GM21723 (cell line): Measurements from ENCODE around the gene PFKFB2.

Source experiments
- ATAC-seq: cut with Tn5 transposase; IDR thresholded peaks from one replicate; pipeline ENCODE4 v1.9.1; 2021; ENCODE audit warnings: mild to moderate bottlenecking, moderate library complexity; ENCODE audit not compliant: unreplicated experiment

PFKFB2 gene

GRCh38 chr1:207021876-207022596 lies 31.0 kb upstream of the PFKFB2 start:
- no peak for ATAC-seq

- ATAC-seq = no peak
Observed at GRCh38 chr1:207022996-207023679, 29.9 kb upstream of the PFKFB2 start.

DNA sequence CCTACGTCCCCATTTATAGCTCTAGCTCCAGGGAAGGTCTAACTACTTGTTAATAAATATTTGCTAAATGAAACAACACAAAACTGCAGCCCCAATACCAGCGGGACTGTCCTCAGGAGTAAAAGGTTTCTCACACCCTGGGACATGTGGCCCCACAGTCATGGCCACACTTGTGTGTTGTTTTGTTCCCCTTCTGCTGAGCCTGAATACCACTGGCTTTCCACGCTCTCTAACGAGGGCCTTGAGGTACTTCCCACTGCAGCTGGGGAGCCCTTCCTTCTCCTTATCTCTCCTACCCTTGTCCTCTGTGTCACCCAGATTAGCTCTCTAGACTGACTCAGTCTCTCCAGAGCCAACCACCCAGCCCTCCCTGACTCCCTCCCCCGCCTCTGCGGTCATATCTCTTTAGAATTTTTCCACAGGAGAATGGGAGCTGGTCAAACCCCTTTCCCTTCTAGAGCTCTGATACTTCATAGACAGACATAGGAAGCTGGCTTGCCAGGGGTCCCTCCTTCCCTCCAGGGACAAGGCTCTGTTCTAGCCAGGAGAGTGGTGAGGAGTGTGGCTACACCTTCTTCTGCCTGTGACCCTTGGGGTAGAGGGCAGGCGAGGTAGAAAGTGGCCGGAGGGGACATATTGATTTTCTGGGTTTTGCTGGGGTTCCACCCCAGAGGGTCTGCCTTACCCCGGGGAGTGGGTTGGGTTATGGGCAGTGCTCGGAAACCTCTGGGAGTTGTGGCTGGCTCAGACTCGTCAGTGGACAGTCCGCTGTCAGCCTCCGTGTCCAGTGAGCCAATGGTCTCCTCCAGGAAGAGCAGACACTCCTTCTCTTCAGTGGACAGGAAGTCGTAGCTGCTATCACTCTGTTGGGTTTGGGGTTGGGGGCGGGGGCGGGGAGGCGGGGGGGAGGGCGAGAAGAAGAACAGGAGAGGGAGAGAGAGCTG lies 28.6 kb upstream of the PFKFB2 start:
- no peak for ATAC-seq

DNA sequence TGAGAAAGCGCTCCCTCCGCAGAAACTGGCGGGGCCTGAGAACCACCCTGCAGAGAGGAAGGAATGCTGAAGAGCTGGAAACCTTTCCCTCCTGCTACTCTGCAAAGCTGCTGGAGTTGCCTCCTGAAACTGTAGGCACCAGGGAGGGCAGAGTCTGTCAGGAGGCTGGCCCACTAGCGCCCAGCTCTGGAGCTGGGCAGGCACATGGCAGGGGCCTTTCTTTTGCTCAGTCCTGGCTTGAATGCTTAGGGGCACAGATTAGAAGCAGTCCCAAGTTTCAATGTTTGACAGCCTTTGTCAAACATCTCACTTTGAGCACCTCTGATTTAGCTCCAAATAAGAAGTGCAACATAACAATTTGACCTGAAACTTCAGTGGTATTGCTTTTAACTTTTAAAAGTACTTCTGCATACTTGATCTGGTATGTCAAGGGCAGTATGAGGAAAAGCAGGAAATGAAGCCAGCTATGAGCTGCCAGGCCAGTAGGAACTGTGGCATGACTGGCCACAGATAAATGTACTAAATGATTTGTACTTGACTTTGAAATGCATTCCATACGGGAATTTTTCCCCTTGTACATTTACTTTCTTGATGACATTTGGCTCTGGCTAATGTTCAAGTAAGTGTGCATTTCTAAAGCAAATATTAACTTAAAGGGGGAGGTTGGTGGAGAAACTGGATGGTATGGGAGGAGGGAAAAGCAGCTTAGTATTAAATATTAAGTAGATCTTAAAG lies 27.8 kb upstream of the PFKFB2 start:
- no peak for ATAC-seq

DNA sequence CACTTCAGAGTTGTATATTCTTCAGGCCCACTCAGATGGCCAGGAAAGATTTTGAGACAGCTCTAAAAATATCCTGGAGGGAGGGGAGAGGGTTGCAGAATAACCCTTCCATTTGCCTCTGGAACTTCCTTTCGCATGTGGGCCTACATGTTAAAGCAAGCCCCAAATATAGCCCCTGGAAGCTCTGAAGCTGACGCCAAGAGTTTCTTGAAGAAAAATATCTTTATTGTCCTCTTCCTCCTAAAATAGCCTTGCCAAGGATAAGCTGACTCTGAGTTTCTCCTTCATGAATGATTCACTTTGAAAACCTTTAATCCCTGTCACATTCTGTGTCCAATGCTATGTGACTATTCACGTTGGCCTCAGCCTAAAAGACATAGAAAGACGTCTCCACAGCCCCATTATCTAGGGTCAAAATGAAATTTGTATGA lies 27.0 kb upstream of the PFKFB2 start:
- ATAC-seq = no peak

DNA sequence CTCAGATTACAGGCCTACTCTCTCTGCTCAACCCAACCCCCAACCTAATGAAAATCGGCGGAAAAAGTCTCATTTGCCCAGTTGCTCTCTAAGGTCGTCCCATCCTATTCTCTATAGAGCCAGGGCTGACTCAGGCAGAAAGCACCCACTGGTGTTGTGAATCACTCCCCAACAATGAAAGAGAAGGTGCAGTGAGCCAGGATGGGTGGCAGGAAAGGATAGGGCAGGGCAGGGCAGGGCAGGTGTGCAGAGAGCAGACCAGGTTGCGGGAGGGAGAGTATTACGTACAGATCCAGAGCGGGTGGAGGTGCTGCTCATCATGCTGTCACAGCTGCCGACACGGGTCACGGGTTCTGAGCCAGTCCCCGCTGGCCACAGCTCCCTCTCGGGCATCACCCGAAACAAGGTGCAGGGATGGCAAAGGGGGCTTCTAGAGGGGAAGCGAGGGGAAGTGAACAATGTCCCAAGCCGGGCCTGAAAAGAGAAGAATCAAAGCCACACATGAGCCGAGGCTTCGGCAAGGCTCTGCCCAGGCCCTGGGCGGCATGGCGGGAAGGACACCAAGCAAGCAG lies 25.8 kb upstream of the PFKFB2 start:
- ATAC-seq = no peak

GRCh38 chr1:207027921-207028320 lies 25.2 kb upstream of the PFKFB2 start:
- ATAC-seq = no peak

GRCh38 chr1:207028884-207029650 lies 24.0 kb upstream of the PFKFB2 start:
- no peak for ATAC-seq

DNA sequence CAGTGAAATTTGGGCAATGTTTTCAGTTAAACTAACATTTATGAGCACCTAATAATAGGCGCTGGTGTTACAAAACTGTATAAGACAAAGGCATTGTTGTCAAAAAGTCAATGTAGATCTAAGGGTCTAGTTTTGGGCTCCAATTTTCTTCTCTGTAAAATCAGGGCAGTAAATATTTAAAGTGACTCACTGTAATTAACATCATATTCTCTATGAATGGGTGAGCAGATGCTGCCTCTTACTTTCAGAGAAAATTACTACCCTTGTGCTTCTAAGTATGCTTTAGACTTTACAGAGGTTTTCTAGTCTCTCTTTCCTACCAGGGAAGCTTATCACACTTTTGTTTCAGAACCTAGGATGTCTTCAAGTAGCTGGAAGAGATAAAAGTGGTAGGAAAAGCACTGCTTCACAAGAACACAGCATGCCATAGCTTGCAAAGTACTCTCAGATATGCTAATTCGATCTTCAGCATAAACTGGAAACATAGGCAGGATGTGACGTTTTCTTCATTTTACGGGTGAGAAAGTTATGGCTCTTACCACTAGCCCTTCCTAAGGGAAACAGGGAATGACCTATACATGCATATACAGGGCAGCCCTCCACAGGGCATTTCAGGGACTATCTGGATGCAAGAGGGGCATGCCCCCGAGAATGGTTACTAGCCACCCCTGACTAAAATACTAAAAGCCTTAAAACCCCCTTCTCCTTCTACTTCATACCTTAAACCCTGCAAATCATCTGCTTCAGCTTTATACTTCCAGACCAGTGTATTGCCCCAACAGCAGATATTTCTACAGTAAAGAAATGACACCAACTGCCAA lies 23.2 kb upstream of the PFKFB2 start:
- ATAC-seq = no peak

- ATAC-seq = no peak
Observed at GRCh38 chr1:207030522-207031009, 22.5 kb upstream of the PFKFB2 start.

- no peak for ATAC-seq
Observed at GRCh38 chr1:207031016-207031415, 22.1 kb upstream of the PFKFB2 start.

DNA sequence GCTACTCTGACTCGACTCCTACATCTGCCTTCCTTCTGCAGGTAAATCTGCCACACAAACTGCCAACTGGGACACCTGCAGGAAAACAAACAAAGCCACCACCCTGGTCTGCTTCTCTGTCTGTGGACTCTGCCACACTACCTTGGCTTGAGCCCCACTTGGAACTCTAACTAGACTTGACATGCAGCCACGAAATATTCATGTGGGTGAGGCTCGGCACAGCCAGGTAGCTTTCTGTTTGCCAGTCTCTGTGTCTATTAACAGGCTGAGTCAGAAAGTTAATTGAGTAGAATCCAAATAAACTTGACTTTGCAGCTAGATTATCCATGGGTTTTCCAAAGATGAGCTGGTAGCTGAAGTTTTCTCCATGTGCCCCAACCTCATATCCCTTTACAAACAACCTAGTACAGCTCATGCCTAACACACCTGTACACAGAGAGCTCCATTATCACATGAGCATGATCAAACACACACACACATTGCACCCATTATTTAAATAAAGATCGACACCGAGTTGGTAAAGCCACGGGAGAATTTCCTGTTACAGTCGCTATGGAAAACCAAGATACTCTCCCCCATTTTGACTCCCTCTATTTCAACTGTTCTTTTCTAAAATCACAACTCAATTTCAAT lies 21.3 kb upstream of the PFKFB2 start:
- no peak for ATAC-seq

DNA sequence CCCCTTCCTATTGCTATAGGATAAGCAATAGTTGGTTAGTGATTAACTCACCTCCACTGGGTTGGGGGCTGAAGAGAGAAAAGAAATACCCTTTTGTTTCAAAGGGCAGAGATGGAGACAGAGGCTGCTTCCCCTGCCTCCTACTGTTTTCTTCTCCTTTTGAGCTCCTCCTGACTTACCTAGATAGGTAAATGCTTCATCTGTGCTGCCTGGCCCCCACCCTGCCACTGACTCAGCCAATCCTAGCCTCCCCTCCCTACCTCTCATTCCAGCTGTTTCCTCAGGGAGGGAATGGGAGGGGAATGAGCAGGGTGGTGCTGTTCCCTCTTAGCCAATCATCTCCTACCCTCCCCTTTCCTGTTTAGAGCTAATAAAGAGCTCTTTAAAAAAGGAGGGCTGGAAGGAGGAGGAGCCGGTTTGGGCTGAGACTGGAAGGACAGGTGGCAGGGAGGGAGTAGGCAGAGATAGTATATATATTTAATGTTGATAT lies 20.5 kb upstream of the PFKFB2 start, which contains the start of gene C1orf116:
Gene C1orf116, minus strand, starts transcription at position 229 of the 490 bp plus-strand sequence. CDS start 5,158 bp downstream, outside the sequence.
- no peak for ATAC-seq

GRCh38 chr1:207033302-207033701 lies 19.8 kb upstream of the PFKFB2 start:
- no peak for ATAC-seq

DNA sequence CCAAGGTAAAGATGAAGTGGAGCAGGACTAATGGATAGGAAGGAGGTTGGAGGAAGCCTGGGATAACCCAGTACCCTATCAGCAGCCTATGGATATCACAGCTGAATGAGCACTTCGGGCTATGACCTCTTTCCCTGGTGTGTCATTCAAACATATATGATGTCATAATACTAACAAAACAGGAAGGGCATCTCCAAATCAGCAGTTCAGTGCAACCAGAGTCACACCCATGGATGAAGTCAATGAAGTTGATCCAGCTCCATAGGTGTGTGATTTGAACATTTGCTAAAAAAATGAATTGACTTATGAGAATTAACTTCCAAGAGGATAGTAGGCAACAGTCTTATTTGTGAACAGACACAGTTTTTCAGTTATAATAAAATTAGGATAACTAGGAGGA lies 18.9 kb upstream of the PFKFB2 start:
- ATAC-seq = no peak

DNA sequence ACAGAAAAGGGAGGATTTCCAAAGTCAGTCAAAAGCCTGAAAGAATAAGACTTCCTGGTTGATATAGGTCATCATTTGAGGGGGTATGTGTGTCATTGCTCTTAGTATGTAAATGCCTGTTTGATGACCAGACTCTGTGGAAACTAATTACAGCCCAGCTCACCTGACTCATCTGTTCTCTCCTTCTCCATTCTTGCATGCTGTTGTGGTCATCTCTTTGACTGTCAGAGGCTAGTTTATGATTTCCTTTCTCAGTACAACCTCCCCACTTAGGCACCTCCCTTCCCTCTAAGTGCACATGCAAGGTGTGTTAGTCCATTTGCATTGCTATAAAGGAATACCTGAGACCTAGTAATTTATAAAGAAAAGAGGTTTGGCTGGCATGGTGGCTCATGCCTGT lies 18.1 kb upstream of the PFKFB2 start:
- ATAC-seq = no peak

DNA sequence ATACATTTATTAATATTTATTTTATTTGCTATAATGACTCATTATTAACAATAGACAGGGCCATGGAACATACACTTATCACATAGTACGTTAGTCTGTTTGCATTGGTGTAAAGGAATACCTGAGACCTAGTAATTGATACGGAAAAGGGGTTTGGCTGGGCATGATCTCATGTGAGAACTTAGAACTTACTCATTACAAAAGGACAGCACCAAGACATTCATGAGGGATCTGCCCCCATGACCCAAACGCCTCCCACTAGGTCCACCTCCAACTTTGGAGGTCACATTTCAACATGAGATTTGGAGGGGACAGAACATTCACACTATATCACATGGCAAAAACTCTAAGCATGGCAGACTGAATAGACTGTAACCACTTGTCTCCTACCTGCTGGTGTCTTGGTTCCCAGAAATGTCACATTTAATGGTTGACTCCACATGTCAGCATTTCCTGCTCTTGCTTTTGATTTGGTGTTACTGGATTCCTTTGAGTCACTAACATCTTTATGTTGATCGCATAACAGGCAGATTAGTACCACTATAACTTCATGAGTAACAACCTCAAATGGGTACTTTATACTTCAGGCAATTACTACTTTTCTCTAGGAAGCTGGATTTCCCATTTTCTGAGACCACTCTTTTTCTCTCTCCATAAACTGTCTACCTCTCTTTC lies 17.1 kb upstream of the PFKFB2 start:
- ATAC-seq = no peak
